ENCODE results near the gene EFEMP1.
A peak's percentile ranks its signal among the peaks of the same experiment; 100 is the strongest.

Gene EFEMP1

GRCh38 chr2:55885127-55885943 is 38.2 kb downstream of the EFEMP1 start:
- peaks cover 5 to 77% (median 24%) of the 10 kb centered on the region in 10 experiments; a peak in 17 of 20 replicates for H3K4me1 ChIP-seq
- peak overlapping the region in 1 of 11 experiments; percentile 35; a peak in 1 of 22 replicates for H3K9ac ChIP-seq
- H3K36me3 ChIP-seq: peaks cover 0 to 16% (median 0%) of the 10 kb centered on the region in 11 experiments; a peak in 4 of 22 replicates
- H3K4me2 ChIP-seq: peak overlapping the region in 6 of 11 experiments; percentile 15 to 55 (median 49); a peak in 10 of 22 replicates
- peak in 1 of 11 experiments; percentile 73; a peak in 3 of 22 replicates for TF ChIP-seq Cebpa-rat (IDR thresholded peaks at IDR 0.05)
- peaks cover 0 to 11% (median 0%) of the 10 kb centered on the region in 11 experiments; a peak in 4 of 22 replicates for H3K9me3 ChIP-seq (replicated peaks in 1 of 11)
- H3K27ac ChIP-seq: peak overlapping the region in 7 of 11 experiments; percentile 4 to 79 (median 53); a peak in 10 of 22 replicates
- H4K20me1 ChIP-seq: no peaks in the 10 kb centered on the region
- H3K27me3 ChIP-seq: no peaks in the 10 kb centered on the region
- H3K4me3 ChIP-seq: no peak overlapping the region

- H3K4me3 ChIP-seq: no peak overlapping the region
- H3K36me3 ChIP-seq: peaks cover 0 to 21% (median 0%) of the 10 kb centered on the region in 11 experiments; a peak in 4 of 22 replicates
- H3K4me1 ChIP-seq: peaks cover 5 to 85% (median 24%) of the 10 kb centered on the region in 10 experiments; a peak in 17 of 20 replicates
- H4K20me1 ChIP-seq: no peaks in the 10 kb centered on the region
- peaks cover 0 to 11% (median 0%) of the 10 kb centered on the region in 11 experiments; a peak in 4 of 22 replicates for H3K9me3 ChIP-seq (replicated peaks in 1 of 11)
- 0 out of 22 replicates have a peak overlapping the region, but pooled peaks of 1 of the 11 experiments have one; percentile 12 for H3K9ac ChIP-seq
- no peaks in the 10 kb centered on the region for H3K27me3 ChIP-seq
- no peak for TF ChIP-seq Cebpa-rat (IDR thresholded peaks at IDR 0.05)
- peak overlapping the region in 9 of 11 experiments; percentile 2 to 66 (median 25); a peak in 12 of 22 replicates for H3K4me2 ChIP-seq
- peak overlapping the region in 5 of 11 experiments; percentile 39 to 66 (median 45); a peak in 8 of 22 replicates for H3K27ac ChIP-seq
Measured at GRCh38 chr2:55883829-55884228, 39.8 kb downstream of the EFEMP1 start.

GRCh38 chr2:55883357-55883756 is 40.2 kb downstream of the EFEMP1 start:
- Histone ChIP-seq H3K4me1 (peaks cover 5 to 81% (median 24%) of the 10 kb centered on the region in 10 experiments; a peak in 17 of 20 replicates), H3K4me3 (no peak overlapping the region)

DNA sequence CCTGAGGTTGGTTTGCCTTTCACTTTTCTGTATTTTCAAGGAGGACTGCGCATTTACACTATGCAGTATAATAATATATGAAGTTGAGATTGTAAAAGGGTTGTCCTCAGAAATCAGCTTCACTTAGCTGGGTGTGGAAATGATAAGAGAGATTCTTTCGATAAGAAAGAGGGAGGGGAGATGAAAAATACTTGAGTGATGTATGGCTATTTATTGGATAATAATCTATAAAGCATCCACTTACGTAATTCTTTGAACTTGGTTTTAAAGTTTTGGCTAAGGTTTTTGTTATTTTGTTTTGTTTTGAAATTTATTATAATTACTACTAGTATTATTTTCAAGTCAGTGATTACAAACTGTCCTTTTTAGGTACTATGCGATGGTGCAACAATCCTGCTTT is 40.6 kb downstream of the EFEMP1 start:
- no peak for TF ChIP-seq Cebpa-rat (IDR thresholded peaks at IDR 0.05)
- H3K4me1 ChIP-seq: peaks cover 5 to 77% (median 24%) of the 10 kb centered on the region in 10 experiments; a peak in 17 of 20 replicates
- H3K36me3 ChIP-seq: peaks cover 0 to 21% (median 0%) of the 10 kb centered on the region in 11 experiments; a peak in 4 of 22 replicates
- no peaks in the 10 kb centered on the region for H3K27me3 ChIP-seq
- H3K9me3 ChIP-seq (replicated peaks in 1 of 11): peaks cover 0 to 11% (median 0%) of the 10 kb centered on the region in 11 experiments; a peak in 4 of 22 replicates
- no peaks in the 10 kb centered on the region for H4K20me1 ChIP-seq
- no peak overlapping the region for H3K9ac ChIP-seq
- 0 out of 22 replicates have a peak overlapping the region, but pooled peaks of 1 of the 11 experiments have one; percentile 52 for H3K27ac ChIP-seq
- H3K4me3 ChIP-seq: no peak overlapping the region
- peak overlapping the region in 8 of 11 experiments; percentile 0 to 66 (median 28); a peak in 9 of 22 replicates for H3K4me2 ChIP-seq

More at GRCh38 chr2:55883357-55883756, 40.2 kb downstream of the EFEMP1 start:
- H4K20me1 ChIP-seq: no peaks in the 10 kb centered on the region
- peaks cover 0 to 21% (median 0%) of the 10 kb centered on the region in 11 experiments; a peak in 4 of 22 replicates for H3K36me3 ChIP-seq
- peak overlapping the region in 5 of 11 experiments; percentile 39 to 66 (median 45); a peak in 8 of 22 replicates for H3K27ac ChIP-seq
- TF ChIP-seq Cebpa-rat (IDR thresholded peaks at IDR 0.05): no peak
- H3K27me3 ChIP-seq: no peaks in the 10 kb centered on the region
- H3K9me3 ChIP-seq (replicated peaks in 1 of 11): peaks cover 0 to 11% (median 0%) of the 10 kb centered on the region in 11 experiments; a peak in 4 of 22 replicates
- H3K9ac ChIP-seq: 0 out of 22 replicates have a peak overlapping the region, but pooled peaks of 1 of the 11 experiments have one; percentile 12
- peak overlapping the region; percentile 0 to 66 (median 11); a peak in 10 of 22 replicates for H3K4me2 ChIP-seq

DNA sequence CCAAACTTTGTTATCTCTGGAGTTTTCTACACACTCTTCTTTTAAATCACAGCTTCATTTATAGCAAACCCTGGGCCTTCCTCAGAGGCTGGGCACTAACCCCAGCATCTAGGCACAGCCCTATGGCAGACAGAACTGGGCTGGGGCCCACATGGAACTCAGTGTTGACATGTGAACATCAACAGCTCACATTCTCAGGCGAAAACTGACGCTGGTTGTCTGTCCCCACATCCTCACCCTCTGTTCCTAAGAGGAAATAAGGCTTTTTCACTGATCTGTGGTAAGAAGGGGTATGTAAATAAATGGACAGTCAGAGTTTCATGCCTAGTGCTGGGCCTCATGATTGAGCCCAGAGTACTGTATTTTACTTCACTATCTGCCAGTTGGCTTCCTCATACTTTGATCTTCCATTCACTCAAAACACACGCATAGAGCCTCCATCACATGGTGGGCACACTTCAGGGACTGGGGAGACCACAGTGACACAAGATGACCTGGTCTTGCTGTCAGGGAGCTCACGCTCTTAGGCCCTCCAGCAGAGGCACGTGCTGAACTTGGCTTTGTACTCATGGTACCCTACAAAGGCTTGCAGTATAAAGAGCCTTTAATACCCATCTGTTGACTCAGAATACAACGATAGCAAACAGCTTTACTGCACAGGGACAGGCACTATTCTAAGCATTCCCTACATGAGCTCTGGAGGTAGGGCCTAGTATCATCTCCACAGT is 43.0 kb downstream of the EFEMP1 start:
- Histone ChIP-seq H3K27ac (peak overlapping the region in 4 of 11 experiments; percentile 25 to 69 (median 44); a peak in 8 of 22 replicates), H3K4me3 (no peak overlapping the region), H3K9me3 (replicated peaks in 1 of 11) (peaks cover 0 to 11% (median 0%) of the 10 kb centered on the region in 11 experiments; a peak in 3 of 22 replicates), H3K9ac (peak overlapping the region in 1 of 11 experiments; percentile 11; a peak in 1 of 22 replicates), H4K20me1 (no peaks in the 10 kb centered on the region), H3K4me2 (peak overlapping the region in 4 of 11 experiments; percentile 37 to 63 (median 58); a peak in 8 of 22 replicates), H3K27me3 (no peaks in the 10 kb centered on the region), H3K4me1 (peaks cover 14 to 59% (median 19%) of the 10 kb centered on the region in 10 experiments; a peak in 19 of 20 replicates), H3K36me3 (peaks cover 0 to 21% (median 0%) of the 10 kb centered on the region in 11 experiments; a peak in 4 of 22 replicates)
- TF ChIP-seq Cebpa-rat (IDR thresholded peaks at IDR 0.05): no peak

GRCh38 chr2:55879976-55880375 is 43.6 kb downstream of the EFEMP1 start:
- Histone ChIP-seq H3K4me3 (no peak overlapping the region), H3K27me3 (no peaks in the 10 kb centered on the region), H4K20me1 (no peaks in the 10 kb centered on the region), H3K9ac (peak overlapping the region in 1 of 11 experiments; percentile 11; a peak in 1 of 22 replicates), H3K36me3 (peaks cover 0 to 21% (median 0%) of the 10 kb centered on the region in 11 experiments; a peak in 4 of 22 replicates), H3K27ac (peak overlapping the region in 3 of 11 experiments; percentile 44 to 69 (median 45); a peak in 6 of 22 replicates), H3K9me3 (replicated peaks in 1 of 11) (peaks cover 0 to 11% (median 0%) of the 10 kb centered on the region in 11 experiments; a peak in 3 of 22 replicates), H3K4me1 (peaks cover 11 to 54% (median 19%) of the 10 kb centered on the region in 10 experiments; a peak in 19 of 20 replicates), H3K4me2 (peak overlapping the region in 4 of 11 experiments; percentile 37 to 63 (median 58); a peak in 8 of 22 replicates)
- TF ChIP-seq Cebpa-rat (IDR thresholded peaks at IDR 0.05): no peak

DNA sequence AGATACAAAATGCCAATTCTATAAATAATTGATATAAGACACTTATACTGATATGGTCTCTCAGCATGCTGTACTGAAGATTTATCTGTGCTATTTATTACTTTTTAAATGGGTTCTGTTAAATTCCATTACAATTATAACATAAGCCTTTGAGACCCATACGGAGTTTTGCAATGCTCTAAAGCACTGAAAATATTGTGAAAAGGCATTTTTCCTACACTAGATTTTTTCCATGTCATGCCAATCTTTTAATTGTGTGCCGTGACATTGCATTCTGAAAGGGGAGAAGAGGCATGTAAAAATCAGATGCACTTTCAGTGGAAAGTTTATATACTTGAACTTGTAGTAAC is 46.5 kb downstream of the EFEMP1 start:
- peaks cover 6 to 40% (median 20%) of the 10 kb centered on the region in 10 experiments; a peak in 19 of 20 replicates for H3K4me1 ChIP-seq
- no peak overlapping the region for H3K27ac ChIP-seq
- H3K9ac ChIP-seq: no peak overlapping the region
- H3K9me3 ChIP-seq (replicated peaks in 1 of 11): peaks cover 0 to 11% (median 0%) of the 10 kb centered on the region in 11 experiments; a peak in 3 of 22 replicates
- no peak overlapping the region for H3K4me3 ChIP-seq
- H3K27me3 ChIP-seq: no peaks in the 10 kb centered on the region
- peaks cover 0 to 26% (median 0%) of the 10 kb centered on the region in 11 experiments; a peak in 4 of 22 replicates for H3K36me3 ChIP-seq
- no peaks in the 10 kb centered on the region for H4K20me1 ChIP-seq
- no peak overlapping the region for H3K4me2 ChIP-seq
- no peak for TF ChIP-seq Cebpa-rat (IDR thresholded peaks at IDR 0.05)

All from BLaER1 treated with 17β-estradiol and CSF1 and Interleukin-3, amounts not matched to agents 10 nM and 100 nM (cell line).